Parathyroid adenoma (tissue), 2 donors: ENCODE results near the gene ANKFY1.

Experiments
- H2AFZ ChIP-seq: fragments of 300-600 bp; sonication (generic); one replicate; pipeline ENCODE4 v1.7.0; 2017; ENCODE audit warnings: antibody characterized with exemption, mild to moderate bottlenecking
- H3K27ac ChIP-seq: fragments of 300-600 bp; sonication (generic); one replicate; pipeline ENCODE4 v1.7.0; 2017
- H3K27me3 ChIP-seq: fragments of 300-600 bp; sonication (generic); one replicate; pipeline ENCODE4 v1.7.0; 2017; ENCODE audit warnings: low read length; ENCODE audit not compliant: control insufficient read depth, insufficient read depth
- H3K36me3 ChIP-seq: fragments of 300-600 bp; sonication (generic); one replicate; pipeline ENCODE4 v1.7.0; 2017; ENCODE audit warnings: low read length; ENCODE audit not compliant: control insufficient read depth, insufficient read depth
- H3K4me1 ChIP-seq: fragments of 300-600 bp; sonication (generic); one replicate; pipeline ENCODE4 v1.7.0; 2017; ENCODE audit warnings: control low read depth
- H3K4me2 ChIP-seq: fragments of 300-600 bp; sonication (generic); one replicate; pipeline ENCODE4 v1.7.0; 2017; ENCODE audit warnings: low read length
- H3K4me3 ChIP-seq: fragments of 300-600 bp; sonication (generic); one replicate; pipeline ENCODE4 v1.7.0; 2017; ENCODE audit warnings: low read depth, low read length
- H3K79me2 ChIP-seq: fragments of 300-600 bp; sonication (generic); one replicate; pipeline ENCODE4 v1.7.0; 2017; ENCODE audit warnings: control low read depth
- H3K9ac ChIP-seq: fragments of 300-600 bp; sonication (generic); one replicate; pipeline ENCODE4 v1.7.0; 2017; ENCODE audit warnings: mild to moderate bottlenecking
- H3K9me3 ChIP-seq: fragments of 300-600 bp; sonication (generic); one replicate; pipeline ENCODE4 v1.7.0; 2017; ENCODE audit warnings: low read length; ENCODE audit not compliant: control insufficient read depth
- CTCF ChIP-seq: fragments of 300-600 bp; sonication (generic); IDR thresholded peaks from one replicate; pipeline ENCODE4 v1.7.0; 2017; ENCODE audit warnings: antibody characterized with exemption, mild to moderate bottlenecking
- donor health status: primary hyperparathyroidism.

The ANKFY1 gene

GRCh38 chr17:4179071-4179470 is 84.7 kb downstream of the ANKFY1 start:
- no peak for TF ChIP-seq CTCF
- Histone ChIP-seq H3K4me3 (no peak overlapping the region), H3K27me3 (no peaks in the 10 kb centered on the region), H3K79me2 (peaks cover 6% of the 10 kb centered on the region), H3K9ac (no peak overlapping the region), H3K9me3 (no peaks in the 10 kb centered on the region), H3K27ac (no peak overlapping the region), H3K4me1 (no peaks in the 10 kb centered on the region), H3K36me3 (no peaks in the 10 kb centered on the region), H2AFZ (no peak overlapping the region), H3K4me2 (no peak overlapping the region)

GRCh38 chr17:4178651-4179050 is 85.1 kb downstream of the ANKFY1 start:
- Histone ChIP-seq H3K4me2 (no peak overlapping the region), H3K4me1 (no peaks in the 10 kb centered on the region), H3K36me3 (no peaks in the 10 kb centered on the region), H3K9me3 (no peaks in the 10 kb centered on the region), H2AFZ (no peak overlapping the region), H3K27me3 (no peaks in the 10 kb centered on the region), H3K9ac (no peak overlapping the region), H3K79me2 (peaks cover 6% of the 10 kb centered on the region), H3K4me3 (no peak overlapping the region), H3K27ac (no peak overlapping the region)
- TF ChIP-seq CTCF = no peak

- Histone ChIP-seq H3K27ac (no peak overlapping the region), H3K4me1 (no peaks in the 10 kb centered on the region), H3K4me3 (no peak overlapping the region), H3K9me3 (no peaks in the 10 kb centered on the region), H2AFZ (no peak overlapping the region), H3K27me3 (no peaks in the 10 kb centered on the region), H3K4me2 (no peak overlapping the region), H3K9ac (no peak overlapping the region), H3K79me2 (peaks cover 6% of the 10 kb centered on the region), H3K36me3 (no peaks in the 10 kb centered on the region)
- TF ChIP-seq CTCF = no peak
These were observed 86.0 kb downstream of the ANKFY1 start for GRCh38 chr17:4177806-4178205.

- Histone ChIP-seq H3K9ac (no peak overlapping the region), H3K27ac (no peak overlapping the region), H3K4me2 (no peak overlapping the region), H3K36me3 (no peaks in the 10 kb centered on the region), H3K9me3 (no peaks in the 10 kb centered on the region), H3K27me3 (no peaks in the 10 kb centered on the region), H3K4me1 (no peaks in the 10 kb centered on the region), H3K4me3 (no peak overlapping the region), H3K79me2 (peaks cover 6% of the 10 kb centered on the region), H2AFZ (no peak overlapping the region)
- TF ChIP-seq CTCF = no peak
These were observed 86.8 kb downstream of the ANKFY1 start for GRCh38 chr17:4176808-4177472.
